HepG2 (cell line): ENCODE results near the gene NUDCD2. TPM values are rescaled to one million over a fixed set of nuclear protein-coding genes. Genes with fewer than 3 reads are reported as not detected.

Experiments used
- ATAC-seq: fragments of 200-7000 bp; cut with Tn5 transposase; 3 replicates; pipeline ENCODE4 v1.9.1; 2020; ENCODE audit warnings: mild to moderate bottlenecking, moderate library complexity
- BruUV-seq: library from RNA; stranded (reverse); fragments of 400-500 nt; replicated peaks from 2 replicates; lab custom pipeline; 2021; lab: Mats Ljungman, UMichigan
- CTCF ChIA-PET: fragments of 300-600 bp; formaldehyde crosslinking; extraction: SDS; loops from one replicate; lab custom pipeline; 2021; ENCODE audit warnings: low total read pairs, inconsistent platforms, low intra/inter-chr PET ratio; lab: Yijun Ruan, JAX
- POLR2A ChIA-PET: fragments of 350-600 bp; sonication (Branson Sonifier 250); formaldehyde crosslinking; loops from one replicate; lab custom pipeline; 2020; ENCODE audit warnings: antibody characterized with exemption, inconsistent platforms; lab: Yijun Ruan, JAX
- DNase-seq: peaks from one replicate; pipeline ENCODE4 v3.0.0-alpha.2; 2015; ENCODE audit warnings: low spot score
- FAIRE-seq: peaks from 3 replicates; lab custom pipeline; 2011; peaks lifted over from hg19 to GRCh38; lab: Jason Lieb, UNC
- H2AFZ ChIP-seq: one replicate; pipeline ENCODE4 v1.6.1; 2011; ENCODE audit warnings: low read length, inconsistent platforms
- H3K27ac ChIP-seq: fragments of 300-600 bp; 3 replicates; pipeline ENCODE4 v1.8.0; 2011; ENCODE audit warnings: mixed run types, mild to moderate bottlenecking, mixed read lengths, low read length, inconsistent platforms; ENCODE audit not compliant: insufficient read depth; ENCODE audit errors: extremely low read length
- H3K27me3 ChIP-seq, 2 experiments: fragments of 200-600 bp in 1 of 2; 2 replicates in 1 of 2; 3 replicates in 1 of 2; pipeline versions ENCODE4 v1.6.0 to v1.8.0; 2011; ENCODE audit warnings: low read length in 2 of 2, mild to moderate bottlenecking in 2 of 2, moderate library complexity in 2 of 2, inconsistent platforms in 1 of 2; ENCODE audit not compliant: insufficient read depth in 2 of 2, control insufficient read depth in 1 of 2
- H3K36me3 ChIP-seq, 2 experiments: fragments of 200-600 bp in 1 of 2; replicated peaks in 1 of 2; 2 replicates in 1 of 2; 3 replicates in 1 of 2; pipeline versions ENCODE4 v1.5.1 to v1.8.0; 2011; ENCODE audit warnings: low read length in 2 of 2, inconsistent platforms in 1 of 2; ENCODE audit not compliant: insufficient read depth in 2 of 2, control insufficient read depth in 1 of 2
- H3K4me1 ChIP-seq: 2 replicates; pipeline ENCODE4 v1.5.1; 2012; ENCODE audit warnings: low read length, inconsistent platforms; ENCODE audit not compliant: insufficient read depth
- H3K4me2 ChIP-seq: 2 replicates; pipeline ENCODE4 v1.6.0; 2011; ENCODE audit warnings: low read depth, low read length, inconsistent platforms
- H3K4me3 ChIP-seq, 3 experiments: fragments of 200-600 bp in 1 of 3; sonication (generic), shearing (Covaris generic) in 1 of 3; replicated peaks in 1 of 3; 2 replicates each; pipeline ENCODE4 v1.5.1; 2011 to 2016; ENCODE audit warnings: low read length in 3 of 3, inconsistent platforms in 2 of 3, low read depth in 2 of 3, mild to moderate bottlenecking in 2 of 3, control low read depth in 1 of 3, mixed read lengths in 1 of 3; ENCODE audit not compliant: insufficient read depth in 1 of 3
- H3K79me2 ChIP-seq: one replicate; pipeline ENCODE4 v1.6.1; 2011; ENCODE audit warnings: low read length, inconsistent platforms; ENCODE audit not compliant: insufficient read depth
- H3K9ac ChIP-seq: 2 replicates; pipeline ENCODE4 v1.6.0; 2011; ENCODE audit warnings: mild to moderate bottlenecking, low read depth, low read length, inconsistent platforms; ENCODE audit not compliant: insufficient read depth
- H3K9me3 ChIP-seq: 2 replicates; pipeline ENCODE4 v1.5.1; 2012; ENCODE audit warnings: mild to moderate bottlenecking, low read length
- H4K20me1 ChIP-seq: 2 replicates; pipeline ENCODE4 v1.6.0; 2011; ENCODE audit warnings: inconsistent platforms, mild to moderate bottlenecking, low read length, moderate library complexity; ENCODE audit not compliant: insufficient read depth
- ATF1 ChIP-seq: IDR thresholded peaks from 2 replicates; pipeline ENCODE4 v1.6.1; 2016; ENCODE audit warnings: mild to moderate bottlenecking, control low read depth
- ATF7 ChIP-seq, 2 experiments: fragments of 450-650 bp in 1 of 2; sonication (generic) in 1 of 2; formaldehyde crosslinking in 1 of 2; IDR thresholded peaks; 2 replicates each; pipeline versions ENCODE4 v1.4.0 to v1.6.1; 2016 to 2020; ENCODE audit warnings: antibody characterized with exemption in 1 of 2, mild to moderate bottlenecking in 1 of 2, missing genetic modification reagents in 1 of 2
- CERS6 ChIP-seq: sonication (generic); formaldehyde crosslinking; IDR thresholded peaks from 2 replicates; pipeline ENCODE4 v1.5.0; 2020; ENCODE audit warnings: missing genetic modification reagents
- GABPB1 ChIP-seq: IDR thresholded peaks from 2 replicates; pipeline ENCODE4 v1.6.1; 2016; ENCODE audit warnings: mild to moderate bottlenecking, missing genetic modification reagents, moderate library complexity, missing compliant biosample characterization
- HNRNPL ChIP-seq: fragments of 200-400 bp; formaldehyde crosslinking; IDR thresholded peaks from 2 replicates; pipeline ENCODE4 v1.6.1; 2017; ENCODE audit warnings: mild to moderate bottlenecking, low read depth, low read length
- PCBP2 ChIP-seq: fragments of 200-400 bp; formaldehyde crosslinking; optimal IDR thresholded peaks from 2 replicates; pipeline ENCODE3; 2018; ENCODE audit warnings: low read length, low read depth; ENCODE audit not compliant: poor library complexity, severe bottlenecking
- REXO4 ChIP-seq: sonication (generic); formaldehyde crosslinking; IDR thresholded peaks from 2 replicates; pipeline ENCODE4 v1.8.0; 2022; ENCODE audit warnings: missing genetic modification reagents, mild to moderate bottlenecking, borderline replicate concordance
- SIN3B ChIP-seq: fragments of 150-350 bp; IDR thresholded peaks from 2 replicates; pipeline ENCODE4 v1.6.1; 2014; ENCODE audit warnings: low read length
- USF2 ChIP-seq, 2 experiments: sonication (generic) in 1 of 2; formaldehyde crosslinking in 1 of 2; IDR thresholded peaks; 2 replicates each; pipeline versions ENCODE4 v1.5.1 to v1.6.1; 2011 to 2020; ENCODE audit warnings: borderline replicate concordance in 1 of 2, low read depth in 1 of 2, low read length in 1 of 2, mild to moderate bottlenecking in 1 of 2, missing genetic modification reagents in 1 of 2, moderate library complexity in 1 of 2
- ZHX1 ChIP-seq: sonication (generic); formaldehyde crosslinking; IDR thresholded peaks from 2 replicates; pipeline ENCODE4 v1.8.1; 2022; ENCODE audit warnings: low read depth, mild to moderate bottlenecking, missing genetic modification reagents
- ZNF331 ChIP-seq: sonication (generic); formaldehyde crosslinking; IDR thresholded peaks from 2 replicates; pipeline ENCODE4 v1.4.0; 2020; ENCODE audit warnings: missing genetic modification reagents
- ZNF33B ChIP-seq: sonication (generic); formaldehyde crosslinking; IDR thresholded peaks from 2 replicates; pipeline ENCODE4 v1.5.1; 2020; ENCODE audit warnings: mild to moderate bottlenecking, missing genetic modification reagents
- ZNF343 ChIP-seq: sonication (generic); formaldehyde crosslinking; IDR thresholded peaks from 2 replicates; pipeline ENCODE4 v1.4.0; 2020; ENCODE audit warnings: mild to moderate bottlenecking, missing genetic modification reagents
- ZNF547 ChIP-seq: sonication (generic); formaldehyde crosslinking; IDR thresholded peaks from 2 replicates; pipeline ENCODE4 v1.5.1; 2020; ENCODE audit warnings: mild to moderate bottlenecking, missing genetic modification reagents
- ZNF562 ChIP-seq: sonication (generic); formaldehyde crosslinking; IDR thresholded peaks from 2 replicates; pipeline ENCODE4 v1.8.0; 2022; ENCODE audit warnings: missing genetic modification reagents, borderline replicate concordance
- ZNF879 ChIP-seq: sonication (generic); formaldehyde crosslinking; IDR thresholded peaks from 2 replicates; pipeline ENCODE4 v1.8.1; 2023; ENCODE audit warnings: missing genetic modification reagents
- WGBS: methylation state at CpG from one replicate; pipeline ENCODE4 v1.1.6; 2017; ENCODE audit warnings: low lambda C conversion rate; 5-methylcytosine and 5-hydroxymethylcytosine counted together
- in situ Hi-C: cut with HindIII; loops from 2 replicates; pipeline ENCODE4 v1.10.0; 2017; ENCODE audit warnings: low pct_unique_long_range_greater_than_20kb; ENCODE audit not compliant: extremely low pct_ligation_motif_present
- intact Hi-C: fragments of 100-400 bp; cut with micrococcal nuclease; formaldehyde crosslinking; loops from one replicate; pipeline ENCODE4 v1.10.0; 2022; ENCODE audit not compliant: unreplicated experiment
- polyA plus RNA-seq, 8 experiments: library from polyadenylated mRNA; depleted of rRNA in 3 of 8; stranded (reverse) in 7 of 8; unstranded in 1 of 8; fragments of >200 nt; fragmentation: Illumina TruSeq in 4 of 8; extraction: Trizol in 4 of 8; gene quantifications; 2 replicates each; pipeline versions ENCODE4 v1.2.1 to v1.2.3, GENCODE V29; 2011 to 2016; ENCODE audit warnings: low read depth in 4 of 8, missing spikeins in 1 of 8, mixed read lengths in 1 of 8; ENCODE audit not compliant: insufficient read depth in 1 of 8
- total RNA-seq, 5 experiments: library from RNA; depleted of rRNA; stranded (reverse); fragments of >200 nt; fragmentation: Illumina TruSeq; extraction: Trizol; gene quantifications; 2 replicates each; pipeline ENCODE4 v1.2.3, GENCODE V29; 2016; ENCODE audit warnings: low read depth in 1 of 5

The NUDCD2 gene
- total and polyA plus RNA-seq, 2 of the 13 experiments (the other 11 are each of a cell fraction or from before 2014, with no cell fraction given): 14.8 to 39.2 TPM

GRCh38 chr5:163409384-163409783, 50.5 kb downstream of the NUDCD2 start:
- no peak for DNase-seq
- Histone ChIP-seq H4K20me1 (no peaks in the 10 kb centered on the region), H3K27ac (no peak overlapping the region), H3K27me3 (peaks cover 0 to 1% of the 10 kb centered on the region in 2 experiments; a peak in 1 of 5 replicates), H3K4me3 (no peak overlapping the region), H3K4me2 (no peak overlapping the region), H3K36me3 (no peaks in the 10 kb centered on the region), H2AFZ (no peak overlapping the region), H3K9me3 (no peaks in the 10 kb centered on the region), H3K4me1 (no peaks in the 10 kb centered on the region), H3K9ac (no peak overlapping the region), H3K79me2 (no peaks in the 10 kb centered on the region)
- BruUV-seq: no TSS peak
- CTCF ChIA-PET: interaction anchor here (1.9 kb wide), 1 partner anchor 1865 kb away, joined by 8 read pairs; no protein-coding TSS in a partner anchor
- in situ Hi-C loops: loop anchor here (25.0 kb wide), 1 partner anchor 1872 kb away; the partner anchor contains the start of gene GABRB2
- 13% methylated on average over 6 of the region's 6 CpGs for WGBS
- intact Hi-C loops: loop anchor here (5.0 kb wide), 1 partner anchor 1557 kb away; no protein-coding TSS in a partner anchor
- no peak for FAIRE-seq
- ATAC-seq: no peak
- POLR2A ChIA-PET: interaction anchor here (1.2 kb wide), 1 partner anchor 51 kb away, joined by 4 read pairs; the partner anchor contains the start of genes HMMR and NUDCD2
- TF ChIP-seq ZNF547 (CRISPR knock-in tag) (no peak), REXO4 (no peak), CERS6 (no peak), ZNF879 (CRISPR knock-in tag) (no peak), USF2 (IDR thresholded peaks at IDR 0.05; ENCODE audit: low read depth, low read length) (no peak), USF2 (CRISPR knock-in tag; IDR thresholded peaks at IDR 0.05; ENCODE audit: borderline replicate concordance) (no peak), PCBP2 (no peak), SIN3B (no peak), ZNF343 (no peak), ZNF331 (CRISPR knock-in tag) (no peak), ZHX1 (CRISPR knock-in tag) (no peak), ATF1 (CRISPR knock-in tag) (no peak), ZNF562 (no peak), ZNF33B (no peak), GABPB1 (CRISPR knock-in tag) (no peak), ATF7 (IDR thresholded peaks at IDR 0.05) (no peak), ATF7 (CRISPR knock-in tag; IDR thresholded peaks at IDR 0.05) (no peak), HNRNPL (no peak)
